GM18951 (cell line): ENCODE results near the gene PRR12.

Experiments
- POLR2A ChIP-seq: IDR thresholded peaks from 4 replicates; pipeline ENCODE4 v1.6.1; 2011; ENCODE audit warnings: mild to moderate bottlenecking; ENCODE audit not compliant: insufficient read length, insufficient read depth; ENCODE audit errors: extremely low read depth
- in situ Hi-C: fragments of 300-500 bp; cut with MboI; formaldehyde crosslinking; loops from one replicate; pipeline ENCODE4 v1.12.0; 2022; ENCODE audit warnings: low sequenced_read_pairs, mixed read lengths, inconsistent platforms; ENCODE audit not compliant: unreplicated experiment

Gene PRR12

DNA sequence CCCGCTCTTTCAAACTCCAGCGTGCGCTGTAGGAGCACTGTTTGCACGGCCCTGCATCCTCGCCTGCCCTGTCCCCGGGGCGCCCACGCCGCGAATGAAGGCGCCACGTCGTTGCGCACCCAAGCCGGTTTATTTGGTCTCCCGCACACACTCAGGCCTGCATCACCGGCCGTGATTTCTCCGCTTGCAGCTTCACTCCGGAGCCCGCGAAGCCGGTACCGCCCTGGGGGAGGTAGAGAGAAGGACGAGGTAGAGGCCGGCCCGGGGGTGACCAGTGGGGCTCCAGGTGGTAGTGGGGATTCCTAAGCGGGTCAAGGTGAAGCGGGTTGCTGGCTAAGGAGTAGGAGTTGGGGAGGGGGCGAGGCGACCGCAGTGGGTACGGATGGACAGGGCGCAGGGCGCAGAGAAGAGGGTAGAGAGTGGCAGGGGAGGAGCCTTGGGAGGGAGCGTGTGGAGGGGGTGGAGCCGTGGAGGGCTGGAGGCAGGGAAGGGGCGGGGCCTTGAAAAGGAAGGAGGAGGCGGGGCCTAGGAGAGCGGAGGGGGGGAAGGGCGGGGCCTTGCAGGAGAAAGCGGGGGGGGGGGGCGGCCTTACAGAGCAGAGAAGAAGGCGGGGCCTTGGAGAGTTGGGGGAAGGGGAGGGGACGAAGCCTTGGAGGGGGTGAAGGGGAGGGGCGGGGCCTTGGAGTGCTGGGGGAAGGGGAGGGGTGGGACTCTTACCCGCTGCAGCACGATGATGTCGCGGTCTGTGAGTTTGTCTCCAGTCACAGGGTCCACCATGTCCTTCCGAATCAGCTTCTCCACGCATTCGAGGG, 35.2 kb upstream of the PRR12 start:
- no peak for TF ChIP-seq POLR2A
- in situ Hi-C loops = no loop called here

DNA sequence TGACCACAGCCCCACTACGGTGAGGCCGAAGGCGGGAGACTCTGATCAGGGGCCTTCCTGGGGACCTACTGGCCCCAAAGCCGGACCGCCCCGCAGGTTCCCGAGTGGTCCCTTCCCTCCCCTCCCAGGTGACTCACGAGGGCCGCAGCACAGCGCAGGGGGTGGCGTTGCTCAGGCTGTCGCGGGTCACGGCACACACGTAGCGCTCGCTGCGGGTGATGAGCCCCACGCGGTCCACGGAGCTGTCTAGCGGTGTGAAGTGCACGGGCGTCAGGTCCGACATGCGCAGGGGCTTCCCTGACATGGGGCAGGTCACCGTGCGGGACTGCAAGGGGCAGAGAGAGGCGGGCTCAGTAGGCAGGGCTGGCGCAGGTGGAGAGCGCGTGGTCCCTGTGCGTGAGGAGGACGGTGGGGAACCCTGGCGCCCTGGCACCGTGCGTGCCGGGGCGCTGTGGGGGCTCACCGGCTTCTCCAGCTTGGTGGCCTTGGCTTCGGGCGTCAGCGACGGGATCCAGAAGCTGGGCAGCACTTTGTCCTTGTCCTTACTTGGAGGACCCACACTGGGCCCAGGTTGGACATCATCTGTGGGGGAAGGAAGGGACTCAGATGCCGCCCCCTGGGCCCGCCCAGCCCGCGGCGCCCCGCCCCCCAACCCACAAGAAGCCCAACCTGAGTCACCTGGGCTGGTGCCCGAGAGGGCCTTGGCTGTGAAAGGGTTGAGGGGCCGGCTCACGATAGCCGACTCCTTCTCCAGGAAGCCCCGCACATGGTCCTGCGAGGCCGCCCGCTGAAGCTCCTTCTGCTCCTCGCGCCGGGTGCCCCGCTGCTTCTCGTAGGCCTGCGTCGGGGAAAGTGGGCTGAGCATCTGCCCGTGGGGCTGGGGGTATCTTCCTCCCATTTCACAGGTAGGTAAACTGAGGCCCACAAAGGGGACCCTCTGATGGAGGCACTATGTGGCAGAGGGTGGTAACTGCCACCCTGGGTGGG, 34.3 kb upstream of the PRR12 start:
- no peak for TF ChIP-seq POLR2A
- in situ Hi-C loops = no loop called here

DNA sequence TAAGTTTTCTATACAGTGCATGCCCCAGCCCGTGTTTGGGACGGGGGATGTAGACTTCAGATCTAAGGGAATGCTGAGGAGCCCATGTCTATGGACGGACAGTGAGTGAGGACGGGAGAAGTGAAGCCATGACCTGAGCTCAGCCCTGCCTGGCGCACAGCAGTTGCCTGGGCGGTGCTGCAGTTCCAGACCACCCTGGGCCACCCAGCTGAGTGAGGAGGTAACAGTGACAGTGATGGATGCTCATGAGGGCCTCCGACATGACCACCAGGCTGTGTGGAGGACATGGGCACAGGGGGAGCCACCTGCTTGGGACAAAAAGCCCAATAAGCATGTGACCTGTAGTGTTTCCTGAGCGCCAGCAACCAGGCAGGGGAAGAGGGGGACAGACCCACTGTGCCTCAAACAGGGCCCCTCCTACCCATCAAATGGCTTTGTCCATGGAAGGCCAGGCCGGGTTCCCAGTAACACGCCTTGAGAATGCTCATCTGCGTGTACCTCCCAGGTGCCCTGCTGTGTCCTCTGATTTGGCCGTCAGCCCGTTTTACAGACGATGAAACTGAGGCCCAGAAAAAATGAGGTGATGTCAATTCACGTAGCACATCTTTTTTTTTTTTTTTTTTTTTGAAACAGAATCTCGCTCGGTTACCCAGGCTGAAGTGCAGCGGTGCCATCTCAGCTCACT, 33.2 kb upstream of the PRR12 start:
- in situ Hi-C loops = no loop called here

DNA sequence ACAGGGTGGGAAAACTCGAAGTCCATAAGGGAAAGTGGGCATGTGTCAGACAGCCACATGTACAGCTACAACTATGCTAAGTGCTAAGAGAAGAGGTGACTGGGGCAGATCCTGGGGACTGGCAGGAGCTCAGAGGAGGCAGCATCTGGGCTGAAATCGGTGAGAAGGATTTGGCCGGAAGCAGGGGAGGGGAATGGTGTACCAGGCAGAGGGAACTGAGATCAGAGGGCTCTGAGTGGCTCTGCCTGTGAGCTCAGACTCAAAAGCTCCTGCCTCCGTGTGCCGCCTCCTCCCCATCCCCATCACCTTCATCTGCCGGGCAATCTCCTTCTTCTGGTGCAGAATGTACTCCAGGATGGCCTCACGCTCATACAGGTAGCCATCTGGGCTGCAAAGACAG, 32.4 kb upstream of the PRR12 start:
- in situ Hi-C loops = no loop called here
- no peak for TF ChIP-seq POLR2A

More for the DNA sequence above, 33.2 kb upstream of the PRR12 start:
- no peak for TF ChIP-seq POLR2A

DNA sequence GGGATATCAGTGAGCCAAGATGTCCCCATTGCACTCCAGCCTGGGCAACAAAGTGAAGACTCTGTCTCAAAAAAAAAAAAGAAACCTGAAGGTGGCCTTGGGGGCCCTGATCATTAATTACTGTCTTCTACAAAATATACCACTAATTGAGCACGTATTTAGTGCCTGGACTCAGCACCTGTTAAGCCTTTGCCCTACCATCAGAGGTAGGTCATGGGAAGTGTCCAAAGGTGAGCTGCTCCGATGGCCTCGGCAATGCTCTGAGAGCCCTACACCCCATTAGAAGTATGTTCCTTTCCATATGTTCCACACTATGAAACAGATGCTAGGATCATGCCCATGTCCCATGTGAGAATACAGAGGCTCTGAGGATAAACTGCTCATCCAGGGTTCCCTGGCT, 31.5 kb upstream of the PRR12 start:
- no peak for TF ChIP-seq POLR2A
- in situ Hi-C loops = no loop called here

DNA sequence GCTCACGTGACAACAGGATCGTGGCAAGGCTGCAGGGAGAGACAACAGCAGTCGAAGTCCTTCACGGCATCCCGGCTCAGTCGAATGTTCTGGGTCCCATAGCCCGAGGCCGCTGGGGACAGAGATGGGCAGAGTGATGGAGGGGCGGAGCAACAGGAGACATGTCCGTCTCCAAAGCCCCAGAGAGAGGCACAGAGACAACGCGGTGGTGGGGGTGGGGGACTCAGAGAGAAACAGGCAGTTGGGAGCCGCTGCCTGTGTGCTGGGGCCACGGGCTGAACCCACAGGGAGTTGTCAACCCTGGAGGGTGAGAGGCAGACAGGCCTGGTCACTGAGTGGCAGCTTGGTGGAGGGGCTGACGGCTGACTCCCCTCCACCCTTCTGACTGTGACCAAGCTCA, 31.1 kb upstream of the PRR12 start:
- no peak for TF ChIP-seq POLR2A
- in situ Hi-C loops = no loop called here

DNA sequence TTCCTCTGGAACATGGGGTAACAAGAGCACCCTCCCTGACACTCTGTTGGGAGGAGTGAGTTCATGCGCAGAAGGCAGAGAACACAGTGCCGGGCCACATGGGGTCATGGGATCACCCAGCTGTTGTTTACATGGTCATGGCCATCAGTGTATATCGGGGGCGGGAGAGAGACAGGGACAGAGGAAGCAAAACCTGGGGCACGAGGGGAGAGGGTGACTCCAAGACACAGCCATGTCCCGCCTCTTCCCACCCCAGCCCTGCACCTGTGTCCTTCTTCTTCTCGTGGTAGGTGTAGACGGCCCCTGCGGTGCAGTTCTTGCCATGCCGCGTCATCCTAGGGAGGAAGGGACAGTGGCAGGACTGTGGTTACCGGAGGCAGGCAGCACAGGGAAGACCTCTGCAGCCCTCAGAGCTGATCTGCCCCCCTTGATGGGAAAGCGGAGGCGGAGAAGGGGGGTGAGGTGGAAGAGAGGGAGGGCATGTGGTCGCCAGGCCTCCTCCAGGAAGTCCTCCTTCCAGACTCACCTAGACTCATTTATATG, 30.6 kb upstream of the PRR12 start:
- in situ Hi-C loops = no loop called here
- no peak for TF ChIP-seq POLR2A

DNA sequence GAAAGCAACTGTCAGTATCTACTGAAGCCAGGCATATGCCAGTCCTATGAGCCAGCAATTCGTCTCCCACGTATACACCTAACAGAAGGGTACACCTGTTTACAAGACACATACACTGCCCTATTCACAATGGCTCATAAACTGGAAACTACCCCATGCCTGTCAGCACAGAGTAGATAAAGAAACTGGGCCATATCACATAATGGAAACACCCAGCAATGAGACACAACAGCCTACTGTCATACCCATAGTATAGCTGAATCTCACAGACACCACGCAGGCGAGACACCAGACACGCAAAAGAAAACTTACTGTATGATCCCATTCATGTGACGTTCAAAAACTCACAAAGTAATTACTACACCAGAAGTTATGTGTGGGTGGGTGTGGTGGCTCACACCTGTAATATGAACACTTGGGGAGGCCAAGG, 26.4 kb upstream of the PRR12 start:
- in situ Hi-C loops = no loop called here
- no peak for TF ChIP-seq POLR2A

DNA sequence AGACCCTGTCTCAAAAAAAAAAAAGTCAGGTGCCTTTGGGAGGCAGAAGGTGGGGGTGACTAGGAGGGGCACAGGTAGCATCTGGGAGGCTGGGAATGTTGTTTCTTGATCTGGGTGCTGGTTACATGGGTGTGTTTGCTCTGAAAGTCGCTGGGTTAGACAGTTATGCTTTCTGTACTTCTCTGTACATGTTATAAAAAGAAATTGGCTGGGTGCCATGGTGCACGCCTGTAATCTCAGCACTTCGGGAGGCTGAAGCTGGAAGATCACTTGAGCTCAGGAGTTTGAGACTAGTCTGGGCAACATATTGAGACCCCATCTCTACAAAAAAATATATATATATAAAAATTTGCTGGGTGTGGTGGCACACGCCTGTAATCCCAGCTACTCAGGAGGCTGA, 25.7 kb upstream of the PRR12 start:
- TF ChIP-seq POLR2A = no peak
- in situ Hi-C loops = no loop called here

DNA sequence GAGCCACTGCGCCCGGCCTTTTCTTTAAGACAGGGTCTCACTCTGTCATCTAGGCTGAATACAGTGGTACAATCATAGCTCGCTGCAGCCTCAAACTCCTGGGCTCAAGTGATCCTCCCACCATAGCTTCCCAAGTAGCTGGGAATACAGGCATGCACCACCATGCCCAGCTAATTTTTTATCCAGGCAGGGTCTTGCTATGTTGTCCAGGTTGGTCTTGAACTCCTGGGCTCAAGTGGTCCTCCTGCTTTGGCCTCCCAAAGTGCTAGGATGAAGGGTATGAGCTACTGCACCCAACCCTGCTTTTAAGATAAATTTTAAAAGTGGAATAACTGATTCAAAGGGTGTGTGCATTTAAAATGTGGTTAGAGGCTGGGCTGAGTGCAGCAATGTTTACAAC, 24.7 kb upstream of the PRR12 start:
- TF ChIP-seq POLR2A = no peak
- in situ Hi-C loops = no loop called here

DNA sequence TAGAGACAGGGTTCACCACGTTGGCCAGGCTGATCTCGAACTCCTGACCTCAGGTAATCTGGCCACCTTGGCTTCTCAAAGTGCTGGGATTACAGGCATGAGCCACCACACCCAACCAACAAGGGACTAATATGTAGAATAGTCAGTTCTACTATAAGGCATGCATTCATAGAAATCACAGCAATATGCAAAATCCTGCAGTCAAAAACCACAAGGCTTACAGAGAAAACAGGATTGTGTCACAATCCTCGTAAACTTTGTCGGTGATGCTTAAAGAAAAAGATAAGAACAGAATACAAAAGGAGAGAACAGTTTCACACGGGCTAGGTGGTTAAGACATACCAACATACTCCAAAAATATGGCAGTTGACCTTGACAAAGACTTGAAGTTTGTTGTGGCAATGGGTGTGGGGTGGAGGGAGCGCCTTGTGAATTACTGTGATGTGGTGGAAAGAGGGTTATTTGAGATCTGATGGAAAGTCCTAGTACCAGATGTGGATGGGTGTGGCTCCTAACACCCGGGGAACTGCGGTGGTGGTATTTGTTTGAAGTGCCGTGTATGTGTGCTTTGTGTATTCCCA, 23.0 kb upstream of the PRR12 start:
- in situ Hi-C loops = no loop called here
- no peak for TF ChIP-seq POLR2A

DNA sequence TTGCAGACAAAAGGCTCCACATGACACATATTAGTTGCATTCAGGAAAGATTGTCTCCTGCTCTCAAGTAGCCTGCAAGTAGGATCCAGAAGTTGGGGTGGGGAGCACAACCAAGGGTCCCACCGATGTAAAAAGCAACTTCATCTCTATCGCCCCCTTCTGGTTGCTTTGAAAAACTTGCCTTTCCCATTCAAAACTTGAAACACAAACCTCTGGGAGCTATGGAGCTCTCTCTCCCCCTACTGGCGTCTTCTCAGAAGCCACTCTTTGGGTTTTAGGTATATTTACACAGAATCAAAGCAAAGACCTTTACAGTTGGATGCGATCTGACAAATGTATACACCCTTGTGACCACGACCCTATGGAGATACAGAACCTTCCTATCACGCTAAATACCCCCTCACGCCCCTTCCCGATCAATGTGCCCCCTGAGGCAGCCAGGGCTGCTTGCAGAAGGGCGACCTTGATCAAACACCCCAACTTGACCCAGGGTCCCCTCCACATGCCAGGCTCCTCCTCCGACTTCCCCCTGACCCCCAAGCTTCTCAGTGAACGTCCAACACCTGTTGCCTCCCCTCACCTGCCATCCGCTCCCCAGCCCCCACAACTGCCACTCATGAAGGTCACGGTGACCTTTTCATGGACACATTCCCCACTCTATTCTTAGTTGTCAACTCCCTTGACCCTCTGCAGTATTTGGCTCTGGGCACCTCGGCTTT, 20.7 kb upstream of the PRR12 start:
- in situ Hi-C loops = no loop called here
- TF ChIP-seq POLR2A = no peak
